GM18519 (cell line): ENCODE measurements around the gene SPTBN2.
"Not testable (repeated sequence)": the region's sequence is repeated elsewhere in the genome, so short reads cannot be mapped to it uniquely, and the experiment has no call there.

Experiments
- ATAC-seq: cut with Tn5 transposase; IDR thresholded peaks from one replicate; pipeline ENCODE4 v1.9.1; 2021; ENCODE audit warnings: mild to moderate bottlenecking, moderate library complexity; ENCODE audit not compliant: unreplicated experiment, low FRiP score

Gene SPTBN2

DNA sequence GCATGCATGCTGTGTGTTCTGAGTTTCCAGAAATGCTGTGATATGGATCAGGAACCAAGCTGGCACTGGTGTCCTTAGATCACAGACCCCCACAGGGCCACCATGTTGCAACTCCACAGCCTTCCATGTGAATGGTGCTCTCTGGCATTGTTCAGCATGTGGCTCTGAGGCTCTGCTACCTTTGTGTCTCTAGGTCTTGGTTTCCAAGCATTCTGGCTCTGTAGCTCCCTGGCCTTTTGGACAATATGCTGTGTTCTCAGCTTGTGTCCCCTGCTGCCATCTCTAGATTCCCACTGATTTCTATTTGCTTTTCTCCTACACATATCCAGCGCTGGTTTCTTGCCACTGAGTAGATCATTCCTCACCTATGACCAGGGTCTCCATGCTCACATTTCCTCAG lies 3.9 kb downstream of the SPTBN2 start:
- no peak for ATAC-seq

DNA sequence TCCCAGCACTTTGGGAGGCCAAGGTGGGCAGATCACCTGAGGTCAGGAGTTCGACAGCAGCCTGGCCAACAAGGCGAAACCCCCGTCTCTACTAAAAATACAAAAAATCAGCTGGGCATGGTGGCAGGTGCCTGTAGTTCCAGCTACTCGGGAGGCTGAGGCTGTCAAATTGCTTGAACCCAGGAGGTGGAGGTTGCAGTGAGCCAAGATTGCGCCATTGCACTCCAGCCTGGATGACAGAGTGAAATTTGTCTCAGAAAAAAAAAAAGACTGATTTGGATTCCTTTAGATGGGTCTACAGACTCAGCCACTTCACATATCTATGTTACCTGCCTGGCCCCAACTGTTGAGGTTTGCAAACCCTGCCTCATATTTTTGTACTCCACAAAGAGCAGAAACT lies 4.8 kb downstream of the SPTBN2 start:
- ATAC-seq: not testable (repeated sequence)

GRCh38 chr11:66723693-66724092 lies 5.3 kb downstream of the SPTBN2 start:
- no peak for ATAC-seq

- ATAC-seq: no peak
Observed at GRCh38 chr11:66722745-66723651, 6.0 kb downstream of the SPTBN2 start.

DNA sequence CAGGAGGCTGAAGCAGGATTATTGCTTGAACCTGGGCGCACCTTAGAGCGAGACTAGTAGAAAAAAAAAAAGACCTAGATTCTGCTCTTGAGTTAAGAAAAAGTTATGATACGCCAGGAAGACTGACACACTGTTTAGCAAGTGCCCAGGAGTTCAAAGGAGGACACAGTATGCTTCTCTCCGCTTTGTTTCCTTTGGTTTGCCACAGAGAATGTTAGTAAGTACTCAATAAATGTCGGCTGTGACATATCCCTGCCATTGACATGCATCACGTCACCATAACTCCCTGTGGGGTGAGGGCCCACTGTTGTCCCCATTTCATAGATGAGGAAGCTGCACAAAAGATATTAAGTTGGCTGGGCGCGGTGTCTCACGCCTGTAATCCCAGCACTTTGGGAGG lies 7.1 kb downstream of the SPTBN2 start:
- ATAC-seq: no peak

GRCh38 chr11:66720899-66721470 lies 8.0 kb downstream of the SPTBN2 start:
- ATAC-seq: no peak

DNA sequence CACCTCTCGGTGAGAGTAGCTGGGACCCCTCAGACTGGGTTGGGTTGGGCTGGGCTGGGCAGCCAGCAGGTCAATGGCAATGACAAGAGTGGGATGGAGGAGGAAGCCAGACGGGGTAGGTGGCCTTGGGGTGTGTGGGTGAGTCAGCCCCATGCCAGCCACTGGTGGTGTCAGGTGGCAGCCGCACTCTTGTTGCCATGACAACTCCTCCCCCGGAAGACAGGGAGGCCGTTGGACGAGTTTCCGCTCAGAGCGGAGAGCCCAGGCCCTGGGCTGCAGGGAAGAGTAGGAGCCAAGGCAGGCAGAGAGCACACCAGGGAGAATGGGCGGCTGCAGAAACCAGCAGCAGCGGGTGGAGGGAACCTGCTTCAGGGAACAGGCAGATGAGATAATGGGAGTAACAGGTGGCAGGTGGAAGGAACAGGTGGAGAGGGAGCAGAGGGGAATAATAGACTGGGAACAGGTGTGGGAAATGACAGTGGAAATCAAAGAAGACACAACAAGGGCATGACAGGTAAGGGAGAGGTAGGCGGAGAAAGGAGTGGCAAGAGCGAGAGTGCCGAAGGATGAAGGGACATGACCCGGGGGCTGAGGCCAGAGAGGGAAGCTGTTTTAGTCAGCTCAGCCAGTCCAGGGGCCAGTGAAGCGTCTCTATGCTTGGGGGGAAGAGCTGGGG lies 8.7 kb downstream of the SPTBN2 start:
- no peak for ATAC-seq

GRCh38 chr11:66719111-66719872 lies 9.7 kb downstream of the SPTBN2 start:
- no peak for ATAC-seq

DNA sequence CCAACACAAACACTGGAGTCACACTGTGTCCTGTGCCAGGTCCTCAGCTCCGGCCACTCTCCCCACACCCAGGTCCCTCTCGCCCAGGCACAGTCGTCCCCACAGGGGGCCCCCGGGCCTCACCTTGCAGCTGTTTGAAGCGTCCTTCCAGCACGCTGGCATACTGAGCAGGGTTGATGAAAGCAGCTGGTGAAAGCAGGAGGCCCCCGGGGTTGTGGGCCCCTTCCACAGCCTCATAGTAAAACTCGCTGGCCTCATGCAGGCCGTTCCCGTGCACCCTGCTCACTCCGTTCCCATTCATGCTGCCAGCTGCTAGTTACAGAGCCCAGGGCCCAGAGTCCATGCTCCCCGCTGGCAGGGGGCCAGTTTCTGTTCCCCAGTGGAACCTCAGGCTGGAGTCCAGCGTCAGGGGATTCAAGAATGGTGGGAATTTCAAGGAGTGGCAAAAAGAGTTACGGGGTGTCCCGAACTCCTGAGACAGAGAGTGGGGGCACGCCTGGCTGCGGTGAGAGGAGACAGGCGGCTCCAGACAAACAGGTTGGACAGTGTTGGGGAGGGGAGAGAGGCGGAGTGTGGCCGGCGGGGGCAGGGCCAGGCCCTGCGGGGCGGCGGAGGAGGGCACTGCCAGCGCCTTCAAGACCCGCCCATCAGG lies 10.6 kb downstream of the SPTBN2 start:
- ATAC-seq: no peak

DNA sequence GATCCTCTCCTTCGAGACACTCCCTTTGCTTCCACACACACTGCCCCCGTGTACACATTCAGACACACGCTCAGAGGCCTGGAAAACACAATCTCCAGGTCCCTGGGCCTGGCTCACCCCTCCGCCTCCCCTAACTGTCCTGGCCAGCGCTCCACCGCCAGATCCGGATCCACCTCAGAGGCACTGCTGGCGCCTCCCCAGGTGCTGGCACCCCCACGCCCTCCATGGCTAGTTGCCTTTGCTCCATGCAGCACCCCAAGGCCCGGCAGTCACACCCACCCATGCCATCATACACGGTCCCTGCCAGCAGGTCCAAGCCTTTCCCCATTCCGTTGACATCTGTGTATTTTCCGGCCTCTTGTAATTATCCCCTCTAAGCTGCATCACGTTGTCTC lies 11.1 kb downstream of the SPTBN2 start:
- ATAC-seq: no peak

DNA sequence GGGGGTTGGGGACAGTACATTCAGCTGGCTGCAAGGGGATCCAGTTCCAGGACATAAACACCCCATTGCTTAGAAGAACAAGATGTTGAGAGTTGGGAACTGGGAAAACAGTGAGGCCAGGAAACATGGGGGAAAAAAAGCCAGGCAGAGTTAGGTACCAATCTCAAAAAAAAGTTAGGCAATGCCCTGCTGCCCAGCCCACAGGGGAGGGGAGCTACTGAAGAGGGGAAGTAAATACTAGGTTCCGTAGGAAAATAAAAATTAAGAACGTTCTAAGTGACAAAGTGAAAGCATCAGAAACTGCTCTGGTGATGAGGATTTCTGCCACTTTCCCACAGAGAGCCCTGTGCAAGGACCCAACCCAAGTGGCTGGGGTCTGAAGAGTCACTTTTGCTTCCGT lies 12.0 kb downstream of the SPTBN2 start:
- ATAC-seq: no peak

DNA sequence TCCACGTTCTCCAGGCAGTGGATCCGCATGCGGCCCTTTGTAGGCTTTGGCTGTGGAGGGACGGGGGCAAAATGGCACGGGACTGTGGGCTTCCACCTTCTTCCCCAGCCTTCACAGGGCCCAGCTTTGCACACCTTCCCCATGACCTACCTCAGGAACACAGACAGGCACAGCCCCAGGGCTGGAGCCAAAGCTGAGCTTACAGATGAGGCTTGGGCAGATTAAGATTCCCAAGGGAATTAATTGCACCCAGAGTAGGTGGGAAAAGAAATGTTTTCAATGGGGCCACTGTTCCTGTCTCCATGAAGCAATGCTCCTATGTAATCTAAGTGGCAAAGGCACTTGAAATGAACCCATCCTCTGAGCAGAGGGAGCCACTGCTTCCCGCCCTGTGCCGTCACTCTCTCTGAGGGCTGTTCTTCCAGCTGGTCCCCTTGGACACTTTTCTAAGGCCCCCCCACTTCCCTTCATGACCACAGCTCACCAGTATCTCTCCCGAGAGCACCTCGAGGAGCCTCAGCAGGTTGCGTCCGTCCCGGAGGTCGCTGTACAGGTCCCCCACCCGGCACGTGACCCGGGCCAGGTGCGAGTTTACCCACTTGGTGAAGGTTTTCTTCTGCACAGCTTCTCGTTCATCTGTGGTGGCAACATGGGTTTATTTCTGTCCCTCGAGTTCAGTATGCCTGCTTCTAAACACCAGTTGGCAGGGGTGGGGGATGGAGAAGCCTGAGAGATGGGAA lies 13.5 kb downstream of the SPTBN2 start:
- ATAC-seq: no peak

GRCh38 chr11:66713746-66714480 lies 15.1 kb downstream of the SPTBN2 start:
- no peak for ATAC-seq

- no peak for ATAC-seq
Observed at GRCh38 chr11:66710384-66710930, 18.6 kb downstream of the SPTBN2 start.

DNA sequence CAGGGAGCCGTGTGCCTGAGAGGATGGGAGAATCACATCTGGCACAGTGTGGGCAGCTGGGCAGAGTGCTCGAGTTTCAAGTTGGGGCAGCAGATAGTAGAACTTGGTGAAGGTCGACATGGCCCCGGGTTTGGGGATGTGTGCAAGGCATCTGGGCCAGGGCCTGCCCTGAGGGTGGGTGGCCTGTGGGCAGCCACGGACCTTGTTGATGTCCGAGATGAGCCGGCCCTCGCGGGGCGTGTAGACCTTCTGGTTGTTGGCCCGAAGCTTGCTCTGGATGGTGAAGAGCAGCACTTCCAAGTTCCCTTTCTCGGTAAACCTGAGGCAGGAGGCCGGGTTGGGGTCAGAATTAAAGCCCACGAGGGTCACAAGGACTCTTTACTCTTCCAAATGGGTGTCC lies 20.3 kb downstream of the SPTBN2 start:
- no peak for ATAC-seq

GRCh38 chr11:66708094-66708493 lies 20.9 kb downstream of the SPTBN2 start:
- ATAC-seq: no peak

GRCh38 chr11:66707486-66707885 lies 21.5 kb downstream of the SPTBN2 start:
- no peak for ATAC-seq

DNA sequence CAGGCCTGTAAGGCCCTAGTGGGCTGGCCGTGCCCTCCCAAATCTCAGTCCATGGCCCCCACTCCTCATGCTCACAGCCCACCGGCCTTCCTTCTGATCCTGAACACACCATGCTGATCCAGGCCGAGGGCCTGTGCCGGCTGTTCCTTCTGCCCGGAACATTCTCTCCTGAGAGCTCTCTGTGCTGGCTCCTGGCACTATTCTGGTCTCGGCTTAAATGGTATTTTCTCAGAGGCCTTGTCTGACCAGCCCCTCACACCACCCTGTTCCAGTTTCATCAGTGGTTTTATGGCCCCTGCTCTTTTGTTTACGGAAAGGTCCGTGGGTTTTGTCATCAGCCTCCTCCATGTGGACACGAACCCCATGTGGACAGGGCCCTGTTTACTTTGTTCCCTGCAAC lies 22.0 kb downstream of the SPTBN2 start:
- ATAC-seq: no peak
